ENCODE data around the gene MED13. TPM values are rescaled to one million over a fixed set of nuclear protein-coding genes. Genes with fewer than 3 reads are reported as not detected.

The MED13 gene
- total and polyA plus RNA-seq, 4 donors, result 6.6 to 64.0 (median 26.0) TPM

- Histone ChIP-seq H3K4me3 (ENCODE audit: low read depth in 1 of 3, low read length in 3 of 3) (no peak overlapping the region), H3K27ac (ENCODE audit: low read depth in 1 of 2, low read length in 2 of 2) (no peak overlapping the region), H3K27me3 (ENCODE audit: control insufficient read depth in 4 of 4, insufficient read depth in 4 of 4, low read length in 3 of 4) (no peaks in the 10 kb centered on the region), H3K9me3 (ENCODE audit: control insufficient read depth in 4 of 4, low read length in 3 of 4) (no peaks in the 10 kb centered on the region), H3K9ac (ENCODE audit: low read depth in 1 of 2, low read length in 2 of 2) (no peak overlapping the region), H3K4me1 (ENCODE audit: control insufficient read depth in 4 of 4, insufficient read depth in 4 of 4, low read length in 3 of 4) (peaks cover 20 to 80% (median 66%) of the 10 kb centered on the region in 4 donors), H3K36me3 (ENCODE audit: control insufficient read depth in 4 of 4, insufficient read depth in 3 of 4, low read depth in 1 of 4, low read length in 3 of 4) (peaks cover 0 to 3% (median 0%) of the 10 kb centered on the region in 4 donors)
- no peak for DNase-seq (ENCODE audit: low spot score)
- 54% methylated on average over 3 of the region's 3 CpGs for WGBS
- no peak for TF ChIP-seq CTCF (IDR thresholded peaks at IDR 0.05; ENCODE audit: low read depth, low read length, missing input control)
- TF ChIP-seq FOXA1 (IDR thresholded peaks at IDR 0.05), result no peak
Observed at GRCh38 chr17:62059414-62059813, 5.7 kb downstream of the MED13 start.

GRCh38 chr17:62058611-62059010 is 6.5 kb downstream of the MED13 start:
- no peaks in the 10 kb centered on the region for H3K27me3 ChIP-seq (ENCODE audit: control insufficient read depth in 4 of 4, insufficient read depth in 4 of 4, low read length in 3 of 4)
- peaks cover 22 to 79% (median 68%) of the 10 kb centered on the region in 4 donors for H3K4me1 ChIP-seq (ENCODE audit: control insufficient read depth in 4 of 4, insufficient read depth in 4 of 4, low read length in 3 of 4)
- 60% methylated on average over 4 of the region's 4 CpGs for WGBS
- peak overlapping the region in 1 of 2 donors; percentile 20 for H3K9ac ChIP-seq (ENCODE audit: low read depth in 1 of 2, low read length in 2 of 2)
- no peak overlapping the region for H3K27ac ChIP-seq (ENCODE audit: low read depth in 1 of 2, low read length in 2 of 2)
- DNase-seq (ENCODE audit: low spot score), result no peak
- no peak overlapping the region for H3K4me3 ChIP-seq (ENCODE audit: low read depth in 1 of 3, low read length in 3 of 3)
- TF ChIP-seq ATF3 (IDR thresholded peaks at IDR 0.05) (no peak), RAD21 (IDR thresholded peaks at IDR 0.05) (no peak), YY1 (IDR thresholded peaks at IDR 0.05) (no peak), SP1 (IDR thresholded peaks at IDR 0.05) (no peak), GABPA (IDR thresholded peaks at IDR 0.05 in 1 of 2, conservative IDR thresholded peaks at IDR 0.05 in 1 of 2) (no peak), JUND (IDR thresholded peaks at IDR 0.05) (no peak), RXRA (IDR thresholded peaks at IDR 0.05) (no peak)
- H3K36me3 ChIP-seq (ENCODE audit: control insufficient read depth in 4 of 4, insufficient read depth in 3 of 4, low read depth in 1 of 4, low read length in 3 of 4), result peaks cover 0 to 3% (median 0%) of the 10 kb centered on the region in 4 donors
- H3K9me3 ChIP-seq (ENCODE audit: control insufficient read depth in 4 of 4, low read length in 3 of 4), result no peaks in the 10 kb centered on the region

DNA sequence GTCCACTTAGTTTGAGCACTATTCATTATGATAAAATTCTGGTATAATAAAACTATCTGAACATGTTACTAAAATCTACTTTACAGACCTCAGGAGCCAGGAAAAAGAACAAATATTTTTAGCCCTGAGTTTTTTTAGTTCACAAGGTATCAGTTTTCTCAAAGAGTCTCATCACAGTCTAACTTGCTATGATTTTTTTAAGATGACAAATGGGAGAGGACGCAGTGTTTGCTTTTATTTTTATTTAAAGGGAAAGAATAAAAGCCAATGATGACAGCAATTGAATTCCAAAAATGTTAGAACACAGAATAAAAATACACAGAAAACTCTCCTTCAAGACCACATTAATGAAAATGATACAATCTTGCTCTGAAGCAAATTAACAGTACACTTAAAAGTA is 7.4 kb downstream of the MED13 start:
- peaks cover 19 to 75% (median 70%) of the 10 kb centered on the region in 4 donors for H3K4me1 ChIP-seq (ENCODE audit: control insufficient read depth in 4 of 4, insufficient read depth in 4 of 4, low read length in 3 of 4)
- no peaks in the 10 kb centered on the region for H3K9me3 ChIP-seq (ENCODE audit: control insufficient read depth in 4 of 4, low read length in 3 of 4)
- WGBS, result 43% methylated on average over 1 of the region's 1 CpG
- H3K9ac ChIP-seq (ENCODE audit: low read depth in 1 of 2, low read length in 2 of 2), result no peak overlapping the region
- peaks cover 0 to 3% (median 0%) of the 10 kb centered on the region in 4 donors for H3K36me3 ChIP-seq (ENCODE audit: control insufficient read depth in 4 of 4, insufficient read depth in 3 of 4, low read depth in 1 of 4, low read length in 3 of 4)
- H3K27me3 ChIP-seq (ENCODE audit: control insufficient read depth in 4 of 4, insufficient read depth in 4 of 4, low read length in 3 of 4), result no peaks in the 10 kb centered on the region
- H3K27ac ChIP-seq (ENCODE audit: low read depth in 1 of 2, low read length in 2 of 2), result no peak overlapping the region
- DNase-seq (ENCODE audit: low spot score), result no peak
- H3K4me3 ChIP-seq (ENCODE audit: low read depth in 1 of 3, low read length in 3 of 3), result no peak overlapping the region
- TF ChIP-seq EGR1 (IDR thresholded peaks at IDR 0.05; ENCODE audit: low read depth in 2 of 2) (no peak), RXRA (IDR thresholded peaks at IDR 0.05) (no peak), ZBTB33 (IDR thresholded peaks at IDR 0.05) (no peak), ATF3 (IDR thresholded peaks at IDR 0.05) (no peak), HNF4A (conservative IDR thresholded peaks at IDR 0.05) (no peak), FOXA2 (IDR thresholded peaks at IDR 0.05) (no peak), RAD21 (IDR thresholded peaks at IDR 0.05) (no peak), FOXA1 (IDR thresholded peaks at IDR 0.05) (no peak), NR2F2 (IDR thresholded peaks at IDR 0.05) (no peak), JUND (IDR thresholded peaks at IDR 0.05) (no peak), SP1 (IDR thresholded peaks at IDR 0.05) (no peak)
- TF ChIP-seq, protein P1, sequence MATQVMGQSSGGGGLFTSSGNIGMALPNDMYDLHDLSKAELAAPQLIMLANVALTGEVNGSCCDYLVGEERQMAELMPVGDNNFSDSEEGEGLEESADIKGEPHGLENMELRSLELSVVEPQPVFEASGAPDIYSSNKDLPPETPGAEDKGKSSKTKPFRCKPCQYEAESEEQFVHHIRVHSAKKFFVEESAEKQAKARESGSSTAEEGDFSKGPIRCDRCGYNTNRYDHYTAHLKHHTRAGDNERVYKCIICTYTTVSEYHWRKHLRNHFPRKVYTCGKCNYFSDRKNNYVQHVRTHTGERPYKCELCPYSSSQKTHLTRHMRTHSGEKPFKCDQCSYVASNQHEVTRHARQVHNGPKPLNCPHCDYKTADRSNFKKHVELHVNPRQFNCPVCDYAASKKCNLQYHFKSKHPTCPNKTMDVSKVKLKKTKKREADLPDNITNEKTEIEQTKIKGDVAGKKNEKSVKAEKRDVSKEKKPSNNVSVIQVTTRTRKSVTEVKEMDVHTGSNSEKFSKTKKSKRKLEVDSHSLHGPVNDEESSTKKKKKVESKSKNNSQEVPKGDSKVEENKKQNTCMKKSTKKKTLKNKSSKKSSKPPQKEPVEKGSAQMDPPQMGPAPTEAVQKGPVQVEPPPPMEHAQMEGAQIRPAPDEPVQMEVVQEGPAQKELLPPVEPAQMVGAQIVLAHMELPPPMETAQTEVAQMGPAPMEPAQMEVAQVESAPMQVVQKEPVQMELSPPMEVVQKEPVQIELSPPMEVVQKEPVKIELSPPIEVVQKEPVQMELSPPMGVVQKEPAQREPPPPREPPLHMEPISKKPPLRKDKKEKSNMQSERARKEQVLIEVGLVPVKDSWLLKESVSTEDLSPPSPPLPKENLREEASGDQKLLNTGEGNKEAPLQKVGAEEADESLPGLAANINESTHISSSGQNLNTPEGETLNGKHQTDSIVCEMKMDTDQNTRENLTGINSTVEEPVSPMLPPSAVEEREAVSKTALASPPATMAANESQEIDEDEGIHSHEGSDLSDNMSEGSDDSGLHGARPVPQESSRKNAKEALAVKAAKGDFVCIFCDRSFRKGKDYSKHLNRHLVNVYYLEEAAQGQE (IDR thresholded peaks at IDR 0.05), result no peak
- TF ChIP-seq, protein P2, sequence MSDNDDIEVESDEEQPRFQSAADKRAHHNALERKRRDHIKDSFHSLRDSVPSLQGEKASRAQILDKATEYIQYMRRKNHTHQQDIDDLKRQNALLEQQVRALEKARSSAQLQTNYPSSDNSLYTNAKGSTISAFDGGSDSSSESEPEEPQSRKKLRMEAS (IDR thresholded peaks at IDR 0.05), result no peak

Data from liver (tissue), 9 donors.